ENCODE results near the gene ESPN. TPM values are rescaled to one million over a fixed set of nuclear protein-coding genes. Genes with fewer than 3 reads are reported as not detected.
"Not testable (repeated sequence)": the region's sequence is repeated elsewhere in the genome, so short reads cannot be mapped to it uniquely, and the experiment has no call there.

Gene ESPN
- total RNA-seq, 2 donors from 2014 or later = 0.47 TPM; not detected in 1

DNA sequence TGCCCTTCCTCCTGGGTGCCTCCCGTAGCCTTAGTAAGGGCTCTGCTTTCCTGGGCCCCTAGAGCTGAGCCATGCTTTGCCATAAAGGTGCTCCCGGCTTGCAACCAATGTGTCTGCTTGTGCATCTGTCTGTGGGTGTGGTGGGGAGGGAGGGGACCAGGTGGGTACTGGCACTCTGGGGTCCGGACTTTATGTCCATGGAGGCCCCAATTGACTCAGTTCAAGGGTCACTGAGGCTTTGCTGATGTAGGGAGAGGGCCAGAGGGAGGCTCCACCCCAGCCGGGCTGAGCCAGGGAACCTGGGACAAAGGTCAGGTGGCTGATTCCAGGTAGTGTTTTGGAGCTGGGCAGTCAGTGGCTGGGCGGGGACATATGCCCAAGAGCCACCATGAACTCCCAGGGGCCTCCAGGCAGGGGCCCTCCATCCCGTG lies 26.4 kb downstream of the ESPN start:
- DNase-seq (ENCODE audit: low spot score) = no peak
- TF ChIP-seq, protein P1, sequence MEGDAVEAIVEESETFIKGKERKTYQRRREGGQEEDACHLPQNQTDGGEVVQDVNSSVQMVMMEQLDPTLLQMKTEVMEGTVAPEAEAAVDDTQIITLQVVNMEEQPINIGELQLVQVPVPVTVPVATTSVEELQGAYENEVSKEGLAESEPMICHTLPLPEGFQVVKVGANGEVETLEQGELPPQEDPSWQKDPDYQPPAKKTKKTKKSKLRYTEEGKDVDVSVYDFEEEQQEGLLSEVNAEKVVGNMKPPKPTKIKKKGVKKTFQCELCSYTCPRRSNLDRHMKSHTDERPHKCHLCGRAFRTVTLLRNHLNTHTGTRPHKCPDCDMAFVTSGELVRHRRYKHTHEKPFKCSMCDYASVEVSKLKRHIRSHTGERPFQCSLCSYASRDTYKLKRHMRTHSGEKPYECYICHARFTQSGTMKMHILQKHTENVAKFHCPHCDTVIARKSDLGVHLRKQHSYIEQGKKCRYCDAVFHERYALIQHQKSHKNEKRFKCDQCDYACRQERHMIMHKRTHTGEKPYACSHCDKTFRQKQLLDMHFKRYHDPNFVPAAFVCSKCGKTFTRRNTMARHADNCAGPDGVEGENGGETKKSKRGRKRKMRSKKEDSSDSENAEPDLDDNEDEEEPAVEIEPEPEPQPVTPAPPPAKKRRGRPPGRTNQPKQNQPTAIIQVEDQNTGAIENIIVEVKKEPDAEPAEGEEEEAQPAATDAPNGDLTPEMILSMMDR (IDR thresholded peaks at IDR 0.05) = no peak
- peaks cover 0 to 41% of the 10 kb centered on the region in 2 donors for H3K4me1 ChIP-seq
- no peak overlapping the region for H3K4me3 ChIP-seq
- no peak overlapping the region for H3K27ac ChIP-seq
- peaks cover 14 to 48% of the 10 kb centered on the region in 2 donors for H3K27me3 ChIP-seq
- H3K9me3 ChIP-seq = no peaks in the 10 kb centered on the region
- no peaks in the 10 kb centered on the region for H3K36me3 ChIP-seq

DNA sequence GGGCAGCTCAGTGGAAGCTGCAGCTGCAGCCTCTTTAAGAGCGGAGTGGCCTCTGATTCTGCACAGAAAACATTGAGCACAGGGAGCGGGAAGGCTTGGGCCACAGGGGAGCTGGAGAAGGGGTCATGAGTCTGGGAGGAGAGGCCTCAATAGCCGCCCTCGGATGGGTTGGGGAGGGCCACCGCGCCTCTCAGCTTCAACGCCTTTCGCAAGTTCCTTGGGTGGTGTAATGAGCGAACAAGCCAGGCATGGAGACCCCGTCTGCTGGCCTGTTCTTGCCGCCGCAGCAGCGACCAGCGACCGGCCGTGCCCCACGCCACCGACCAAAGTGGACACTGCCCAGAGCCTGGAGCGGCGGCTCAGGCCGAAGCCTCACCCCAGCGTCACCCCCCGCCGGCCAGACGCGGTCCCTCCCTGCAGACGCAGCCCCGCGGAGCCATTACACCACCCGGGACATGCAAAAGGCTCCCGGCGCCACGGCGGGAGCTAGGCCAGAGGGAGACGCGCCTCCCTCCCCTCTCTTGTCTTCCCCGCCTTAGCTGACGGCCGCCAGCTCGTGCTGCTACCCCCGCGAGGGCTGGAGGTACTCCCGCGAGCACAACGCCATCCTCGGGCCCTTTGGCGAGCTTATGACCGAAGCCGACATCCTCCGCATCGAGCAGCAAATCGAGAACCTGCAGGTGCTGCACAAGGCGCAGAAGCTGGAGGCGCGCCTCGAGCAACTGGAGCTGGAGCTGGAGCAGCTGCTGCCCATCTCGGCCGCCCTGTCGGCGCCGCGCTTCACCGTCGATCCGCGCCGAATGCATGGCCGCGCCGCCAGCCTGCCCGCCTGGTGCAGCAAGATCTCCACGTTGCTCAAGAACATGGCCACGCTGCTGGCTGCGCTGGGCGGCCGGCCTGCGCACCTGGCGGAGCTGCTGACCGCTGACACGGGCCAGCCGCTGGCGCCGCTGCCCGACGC lies 29.6 kb downstream of the ESPN start:
- H3K27ac ChIP-seq; DNase-seq (ENCODE audit: low spot score); H3K36me3 ChIP-seq; H3K9me3 ChIP-seq: not testable (repeated sequence)
- peaks cover 3 to 29% of the 10 kb centered on the region in 2 donors for H3K27me3 ChIP-seq
- peak overlapping the region in 1 of 2 donors; percentile 11 for H3K4me3 ChIP-seq
- H3K4me1 ChIP-seq = peaks cover 0 to 17% of the 10 kb centered on the region in 2 donors

DNA sequence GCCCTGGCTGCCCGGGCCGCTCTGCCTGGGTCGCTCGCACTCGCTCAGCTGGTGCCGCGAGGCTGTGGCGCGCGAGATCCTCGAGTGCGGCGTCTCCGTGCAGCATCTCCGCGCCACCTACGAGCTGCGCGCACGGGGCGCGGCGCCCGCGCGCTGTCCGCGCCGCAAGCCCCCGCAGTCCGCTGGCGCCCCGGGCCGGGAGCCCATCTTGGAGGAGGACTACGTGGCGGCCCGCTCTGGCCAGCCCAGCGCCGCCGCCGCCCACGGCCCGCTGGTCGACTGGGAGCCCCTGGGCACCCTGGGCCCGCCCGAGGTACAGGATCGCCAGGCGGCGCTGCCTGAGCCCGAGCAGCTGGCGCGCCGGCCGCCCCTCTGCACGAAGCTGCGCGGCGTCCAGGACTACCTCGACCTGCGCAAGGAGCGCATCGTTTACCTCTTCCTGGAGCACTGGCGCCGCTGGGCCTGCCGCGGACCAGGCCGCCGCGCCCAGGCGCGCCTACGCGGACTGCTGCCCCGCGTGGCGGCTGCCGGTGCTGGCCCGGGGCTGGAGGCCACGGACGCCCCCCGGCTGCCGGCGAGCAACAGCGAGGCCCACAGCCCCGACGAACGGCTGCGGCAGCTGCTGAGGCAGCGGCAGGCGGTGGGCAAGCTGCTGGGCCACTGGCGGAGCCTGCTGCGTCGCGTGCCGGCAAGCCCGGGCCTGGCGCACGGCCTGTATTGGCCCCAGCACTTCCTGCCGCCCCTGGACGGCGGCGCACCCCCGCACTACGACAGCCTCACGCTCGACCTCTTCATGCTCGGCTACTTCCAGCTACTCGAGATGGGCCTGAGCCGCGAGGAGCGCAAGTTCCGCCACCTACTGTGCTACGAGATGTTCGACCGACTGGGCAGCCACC lies 30.5 kb downstream of the ESPN start:
- H3K36me3 ChIP-seq = no peaks in the 10 kb centered on the region
- H3K4me1 ChIP-seq = peaks cover 0 to 19% of the 10 kb centered on the region in 2 donors
- TF ChIP-seq, protein P1 (IDR thresholded peaks at IDR 0.05) = no peak
- H3K27me3 ChIP-seq = peaks cover 0 to 19% of the 10 kb centered on the region in 2 donors
- peak overlapping the region in 1 of 2 donors; percentile 11 for H3K4me3 ChIP-seq
- DNase-seq (ENCODE audit: low spot score) = no peak
- H3K27ac ChIP-seq = no peak overlapping the region
- no peaks in the 10 kb centered on the region for H3K9me3 ChIP-seq

DNA sequence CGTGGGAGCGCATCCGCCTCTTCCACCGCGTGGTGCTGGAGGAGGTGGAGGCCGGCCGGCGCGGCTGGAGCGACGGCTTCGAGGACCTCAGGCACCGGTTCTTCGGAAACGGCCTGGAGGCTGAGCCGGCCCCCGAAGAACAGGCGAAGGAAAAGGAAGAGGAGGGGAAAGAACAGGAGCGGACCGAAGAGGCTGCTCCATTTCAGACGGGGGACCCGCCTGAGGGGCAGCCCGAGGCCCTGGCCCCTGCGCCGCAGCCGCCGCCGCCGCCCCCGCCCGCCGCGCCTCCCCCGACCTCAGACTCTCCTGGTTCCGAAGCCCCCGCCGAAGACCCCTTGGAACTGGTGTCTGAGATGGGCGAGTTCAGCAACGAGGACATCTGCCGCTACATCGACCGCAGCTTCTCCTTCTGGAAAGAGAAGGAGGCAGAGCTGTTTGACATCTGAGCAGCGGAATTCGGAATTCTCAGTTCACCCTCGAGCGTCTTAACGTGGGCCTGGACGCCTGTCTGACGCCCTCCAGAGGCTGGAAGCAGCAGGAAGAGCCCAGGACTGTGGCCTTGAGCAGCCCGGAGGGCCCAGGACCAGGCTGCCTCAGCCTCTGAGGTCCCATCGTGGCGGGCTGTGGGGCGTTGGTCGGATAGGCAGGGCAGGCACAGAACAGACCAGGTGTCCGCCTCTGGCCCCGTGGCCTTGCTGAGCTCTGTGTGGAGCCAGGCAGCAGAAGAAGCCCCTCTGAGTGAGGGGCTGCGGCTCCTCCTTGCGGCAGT lies 31.4 kb downstream of the ESPN start:
- Histone ChIP-seq H3K27me3 (peaks cover 0 to 18% of the 10 kb centered on the region in 2 donors), H3K4me1 (peaks cover 0 to 26% of the 10 kb centered on the region in 2 donors)
- not testable (repeated sequence) for DNase-seq (ENCODE audit: low spot score); H3K27ac ChIP-seq; H3K9me3 ChIP-seq; H3K36me3 ChIP-seq; H3K4me3 ChIP-seq

DNA sequence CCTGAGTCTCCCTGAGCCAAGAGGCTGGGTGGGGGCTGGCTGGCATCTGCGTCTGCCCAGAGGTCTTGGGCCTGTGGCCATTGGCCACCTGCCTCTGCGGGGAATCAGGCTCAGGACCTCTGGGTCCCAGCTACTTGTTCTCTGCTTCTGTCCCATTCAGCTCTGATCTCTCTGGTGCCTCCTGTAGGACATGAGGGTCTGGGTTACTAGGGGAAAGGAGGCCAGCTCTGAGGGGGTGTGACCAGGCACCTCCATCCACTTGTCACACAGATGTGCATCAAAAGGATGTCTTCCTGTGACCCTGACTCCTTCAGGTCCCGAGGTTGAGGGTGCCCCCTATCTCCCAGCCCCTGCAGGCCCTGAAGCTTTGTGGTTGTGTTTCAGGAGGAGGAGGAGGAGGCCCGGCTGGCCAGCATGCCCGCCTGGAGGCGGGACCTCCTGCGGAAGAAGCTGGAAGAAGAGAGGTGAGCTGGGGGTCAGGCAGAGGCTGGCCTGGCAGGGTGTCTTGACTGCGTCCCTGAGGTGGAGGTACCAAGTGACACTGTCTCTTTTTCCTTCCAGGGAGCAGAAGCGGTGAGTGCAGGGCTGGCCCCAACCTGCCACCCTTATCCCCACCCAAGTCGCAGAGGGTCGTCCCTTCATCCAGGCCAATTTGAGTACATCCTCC lies 32.4 kb downstream of the ESPN start:
- H3K9me3 ChIP-seq = no peaks in the 10 kb centered on the region
- H3K27ac ChIP-seq = no peak overlapping the region
- DNase-seq (ENCODE audit: low spot score) = no peak
- H3K36me3 ChIP-seq = no peaks in the 10 kb centered on the region
- TF ChIP-seq, protein P1 (IDR thresholded peaks at IDR 0.05) = no peak
- peaks cover 0 to 18% of the 10 kb centered on the region in 2 donors for H3K27me3 ChIP-seq
- no peak overlapping the region for H3K4me3 ChIP-seq
- H3K4me1 ChIP-seq = peaks cover 0 to 26% of the 10 kb centered on the region in 2 donors

DNA sequence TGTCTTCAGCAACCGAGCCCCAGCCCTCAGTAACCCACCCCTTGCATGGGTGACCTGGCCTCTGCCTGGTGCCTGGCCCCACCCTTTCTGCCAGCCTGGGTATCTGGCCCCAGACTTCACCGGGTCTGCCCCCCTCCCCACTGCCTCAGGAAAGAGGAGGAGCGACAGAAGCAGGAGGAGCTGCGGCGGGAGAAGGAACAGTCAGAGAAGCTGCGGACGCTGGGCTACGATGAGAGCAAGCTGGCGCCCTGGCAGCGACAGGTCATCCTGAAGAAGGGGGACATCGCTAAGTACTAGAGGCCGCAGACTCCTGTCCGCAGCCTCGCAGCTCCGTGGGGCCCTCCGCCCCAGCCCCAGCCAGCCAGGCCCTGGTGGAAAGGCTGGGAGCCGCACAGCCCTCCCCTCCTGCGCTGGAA lies 35.3 kb downstream of the ESPN start:
- Histone ChIP-seq H3K36me3 (no peaks in the 10 kb centered on the region), H3K27me3 (peaks cover 0 to 7% of the 10 kb centered on the region in 2 donors), H3K9me3 (no peaks in the 10 kb centered on the region), H3K27ac (no peak overlapping the region), H3K4me1 (peaks cover 0 to 23% of the 10 kb centered on the region in 2 donors), H3K4me3 (peak overlapping the region in 1 of 2 donors; percentile 37)
- DNase-seq (ENCODE audit: low spot score) = no peak
- TF ChIP-seq, protein P1 (IDR thresholded peaks at IDR 0.05) = no peak
